Measurements from ENCODE around the gene TMEM238. TPM values are rescaled to one million over a fixed set of nuclear protein-coding genes. Genes with fewer than 3 reads are reported as not detected.
"Not testable (repeated sequence)": the region's sequence is repeated elsewhere in the genome, so short reads cannot be mapped to it uniquely, and the experiment has no call there.

The TMEM238 gene, protein sequence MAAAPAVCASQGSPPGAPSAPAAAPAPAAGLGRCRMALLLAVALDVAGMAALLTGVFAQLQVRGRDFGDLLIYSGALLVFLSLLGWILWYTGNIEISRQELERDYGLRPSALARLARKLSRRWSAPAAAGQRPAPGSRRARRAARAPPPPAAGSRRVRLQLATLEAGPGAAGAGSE
- total RNA-seq: 1 to 10 TPM in 1 of 4 donors, under 1 TPM in 3; 0.47 to 1.2 (median 0.56) TPM
- 0.14 TPM for polyA plus RNA-seq
- long read RNA-seq, donor 1: 0 reads
- long read RNA-seq, donor 2, partial matches to known transcripts: 0 of 2 reads
- long read RNA-seq, donor 2, other reads (novel, unspliced or antisense): 0 of 2 reads
- long read RNA-seq, donor 3: 0 reads
- long read RNA-seq, donor 4: 0 reads

DNA sequence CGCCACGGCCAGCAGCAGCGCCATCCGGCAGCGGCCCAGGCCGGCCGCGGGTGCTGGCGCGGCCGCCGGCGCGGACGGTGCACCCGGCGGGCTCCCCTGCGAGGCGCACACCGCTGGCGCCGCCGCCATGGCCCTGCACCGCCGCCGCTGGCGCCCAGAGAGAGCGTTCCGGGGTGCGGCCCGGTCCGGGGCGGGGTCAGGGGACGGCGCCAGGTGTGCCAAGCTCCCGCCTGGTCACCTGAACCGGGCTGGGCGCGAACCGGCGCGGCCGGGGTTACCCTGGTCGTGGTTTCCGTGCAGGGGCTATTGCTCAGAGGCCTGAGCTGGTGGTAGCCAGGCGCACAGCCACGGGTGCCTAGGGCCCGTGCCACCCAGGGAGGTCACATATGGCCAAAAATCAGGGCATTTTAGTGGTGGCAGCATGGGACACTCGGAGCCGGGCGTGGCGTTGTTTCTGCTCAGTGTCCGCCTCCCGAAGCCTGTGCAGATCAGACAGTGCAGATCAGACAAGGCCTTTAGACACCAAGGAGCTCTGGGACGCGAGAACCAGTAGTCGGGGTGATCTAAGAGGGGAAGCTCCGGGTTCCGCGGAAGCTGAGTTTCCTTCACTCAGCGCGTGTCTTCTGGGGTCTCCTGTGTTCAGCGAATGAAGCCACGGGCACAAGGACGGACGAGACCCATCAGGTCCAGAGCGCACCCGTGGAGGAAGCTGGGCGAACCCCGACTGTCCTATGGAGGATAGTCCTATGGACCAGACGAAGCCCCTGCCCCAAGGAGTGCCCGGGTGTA, at the start of gene TMEM238:
TSS of gene TMEM238 (minus strand) at position 162 of the 789 bp plus-strand sequence. CDS start at position 129, 33 bp downstream.
- Histone ChIP-seq H3K9me3 (ENCODE audit: control insufficient read depth, low read length) (no peaks in the 10 kb centered on the region), H3K27me3 (ENCODE audit: control insufficient read depth, insufficient read depth) (no peaks in the 10 kb centered on the region), H3K4me3 (ENCODE audit: low read length) (peak within 1 kb of the TSS; percentile 56), H3K27ac (ENCODE audit: low read length) (peak within 1 kb of the TSS; percentile 99), H3K4me1 (ENCODE audit: control insufficient read depth, insufficient read depth, low read length) (peaks cover 12% of the 10 kb centered on the region)
- intact Hi-C loops (cut with DNase I): loop anchor here in 1 of 4 donors (5.0 kb wide), 2 partner anchors 42 to 82 kb away; no protein-coding TSS in a partner anchor
- no peak for ATAC-seq
- DNase-seq: peak; percentile 32 to 75 (median 72)
- WGBS: 23% methylated on average over 72 of the region's 72 CpGs

DNA sequence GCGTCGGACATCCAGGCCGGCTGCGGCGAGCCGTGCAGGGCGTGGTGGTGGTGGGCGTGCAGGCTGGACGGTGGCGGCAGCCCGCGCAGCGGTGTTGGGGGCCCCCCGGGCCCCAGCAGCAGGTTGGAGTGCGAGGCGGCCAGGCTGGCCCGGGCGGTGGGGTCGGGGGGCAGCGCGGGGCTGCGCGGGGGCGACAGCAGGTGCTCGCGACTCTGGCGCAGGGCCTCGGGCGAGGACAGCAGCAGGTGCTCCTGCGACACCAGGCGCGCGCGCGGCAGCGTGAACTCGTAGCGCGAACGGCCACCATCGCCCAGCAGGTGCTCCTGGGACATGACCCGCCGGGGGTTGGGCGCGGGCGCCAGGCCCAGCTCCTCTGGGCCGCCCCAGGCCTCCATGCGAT, 49.2 kb upstream of the TMEM238 start:
- DNase-seq: no peak
- Histone ChIP-seq H3K9me3 (ENCODE audit: control insufficient read depth, low read length) (no peaks in the 10 kb centered on the region), H3K4me1 (ENCODE audit: control insufficient read depth, insufficient read depth, low read length) (no peaks in the 10 kb centered on the region), H3K27me3 (ENCODE audit: control insufficient read depth, insufficient read depth) (no peaks in the 10 kb centered on the region), H3K4me3 (ENCODE audit: low read length) (no peak overlapping the region), H3K27ac (ENCODE audit: low read length) (no peak overlapping the region)
- WGBS: 12% methylated on average over 48 of the region's 48 CpGs
- ATAC-seq: no peak
- intact Hi-C loops (cut with DNase I): no loop called here

DNA sequence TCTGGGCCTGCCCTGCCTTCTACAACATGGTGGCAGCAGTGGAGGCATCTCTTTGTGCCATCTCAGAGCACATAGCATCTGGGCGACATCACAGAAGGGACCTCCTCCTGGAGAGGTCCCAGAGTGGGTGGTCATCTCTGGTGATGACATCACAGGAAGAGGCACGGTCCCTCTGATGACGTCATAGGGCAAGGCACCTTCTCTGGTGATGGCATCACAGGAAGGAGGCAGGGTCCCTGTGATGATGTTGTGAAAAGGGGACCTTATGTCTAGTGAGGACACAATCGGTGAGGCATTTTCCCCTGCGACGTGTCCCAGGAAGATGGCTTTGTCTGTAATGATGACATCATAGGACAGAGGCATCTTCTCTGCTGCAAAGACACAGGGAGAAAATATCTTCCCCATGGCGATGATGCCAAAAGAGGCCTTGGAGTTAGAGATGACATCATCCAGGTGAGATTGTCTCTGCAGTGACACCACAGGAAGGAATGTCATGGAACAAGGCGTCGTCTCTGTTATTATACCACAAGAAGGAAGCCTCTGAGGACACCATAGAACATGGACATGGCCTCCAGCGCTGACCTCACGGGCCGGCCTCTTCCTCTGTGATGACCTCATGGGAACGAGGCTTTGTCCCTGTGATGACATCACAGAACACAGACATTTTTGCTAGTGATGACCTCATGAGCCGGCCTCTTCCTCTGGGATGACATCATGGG, 48.3 kb upstream of the TMEM238 start:
- ATAC-seq: no peak
- Histone ChIP-seq H3K4me3 (ENCODE audit: low read length) (no peak overlapping the region), H3K27ac (ENCODE audit: low read length) (no peak overlapping the region), H3K4me1 (ENCODE audit: control insufficient read depth, insufficient read depth, low read length) (no peaks in the 10 kb centered on the region), H3K27me3 (ENCODE audit: control insufficient read depth, insufficient read depth) (no peaks in the 10 kb centered on the region), H3K9me3 (ENCODE audit: control insufficient read depth, low read length) (no peaks in the 10 kb centered on the region)
- intact Hi-C loops (cut with DNase I): no loop called here
- DNase-seq: no peak
- WGBS: 84% methylated on average over 14 of the region's 14 CpGs

DNA sequence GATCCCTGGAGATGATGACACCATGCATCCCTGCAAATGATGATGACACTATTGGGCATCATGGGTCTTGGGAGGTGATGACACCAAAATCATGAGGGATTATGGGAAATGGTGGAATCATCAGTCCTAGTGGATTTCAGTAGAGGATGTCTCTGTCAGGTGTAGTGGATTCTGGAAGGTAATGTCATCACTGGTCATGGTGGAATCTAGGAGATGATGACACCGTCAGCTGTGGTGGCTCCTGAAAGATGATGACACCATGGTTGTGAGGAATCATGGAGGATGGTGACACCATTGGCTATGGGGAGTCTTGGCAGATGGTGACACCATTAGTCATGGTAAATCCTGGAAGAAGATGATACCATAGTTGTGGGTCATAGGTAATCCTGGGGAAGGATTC, 47.1 kb upstream of the TMEM238 start:
- intact Hi-C loops (cut with DNase I): no loop called here
- Histone ChIP-seq H3K4me1 (ENCODE audit: control insufficient read depth, insufficient read depth, low read length) (no peaks in the 10 kb centered on the region), H3K4me3 (ENCODE audit: low read length) (no peak overlapping the region), H3K9me3 (ENCODE audit: control insufficient read depth, low read length) (no peaks in the 10 kb centered on the region), H3K27me3 (ENCODE audit: control insufficient read depth, insufficient read depth) (no peaks in the 10 kb centered on the region), H3K27ac (ENCODE audit: low read length) (no peak overlapping the region)
- DNase-seq (no peak), ATAC-seq (no peak)
- 94% methylated on average over 1 of the region's 1 CpG for WGBS

DNA sequence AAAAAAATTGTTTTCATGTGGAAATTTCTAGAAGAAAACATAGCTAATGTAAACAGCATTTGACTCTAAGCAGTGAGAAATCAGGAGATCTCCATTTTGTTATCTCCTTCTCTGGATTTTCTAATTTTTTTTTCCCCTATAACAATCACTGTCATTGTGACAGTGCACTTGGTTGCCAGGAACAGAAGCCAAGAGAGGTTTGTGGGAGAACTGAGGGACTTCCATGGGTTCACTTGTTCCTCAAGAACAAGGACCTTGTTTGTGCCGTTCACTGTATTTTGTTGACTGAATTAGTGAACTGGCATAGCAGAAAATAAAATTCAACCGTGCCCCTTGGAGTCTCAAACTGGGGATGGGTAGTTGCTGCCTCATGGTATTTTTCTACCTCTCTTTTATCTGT, 42.0 kb upstream of the TMEM238 start:
- H3K4me3 ChIP-seq (ENCODE audit: low read length): no peak overlapping the region
- H3K27me3 ChIP-seq (ENCODE audit: control insufficient read depth, insufficient read depth): no peaks in the 10 kb centered on the region
- DNase-seq (no peak), ATAC-seq (no peak)
- 68% methylated on average over 2 of the region's 2 CpGs for WGBS
- intact Hi-C loops (cut with DNase I): no loop called here
- no peaks in the 10 kb centered on the region for H3K9me3 ChIP-seq (ENCODE audit: control insufficient read depth, low read length)
- no peaks in the 10 kb centered on the region for H3K4me1 ChIP-seq (ENCODE audit: control insufficient read depth, insufficient read depth, low read length)
- no peak overlapping the region for H3K27ac ChIP-seq (ENCODE audit: low read length)

DNA sequence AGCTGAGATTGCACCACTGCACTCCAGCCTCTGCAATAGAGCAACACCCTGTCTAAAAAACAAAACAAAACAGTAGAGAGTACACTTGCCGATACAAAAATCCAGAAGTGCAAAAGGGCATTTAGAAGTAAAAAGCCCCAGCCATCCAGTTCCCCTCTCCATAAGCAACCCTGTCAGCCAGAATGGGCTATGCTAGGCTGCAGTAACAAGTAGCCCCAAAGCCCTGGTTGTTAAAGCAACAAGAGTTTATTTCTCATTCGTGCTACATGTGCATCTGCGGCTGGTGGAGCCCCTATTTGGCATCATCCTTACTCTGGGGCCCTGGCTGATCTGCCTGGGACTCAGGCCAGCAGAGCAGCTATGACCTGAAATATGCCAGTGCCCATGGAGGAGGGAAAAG, 40.4 kb upstream of the TMEM238 start:
- no peak for ATAC-seq
- no peaks in the 10 kb centered on the region for H3K27me3 ChIP-seq (ENCODE audit: control insufficient read depth, insufficient read depth)
- H3K9me3 ChIP-seq (ENCODE audit: control insufficient read depth, low read length): no peaks in the 10 kb centered on the region
- H3K4me3 ChIP-seq (ENCODE audit: low read length): no peak overlapping the region
- no peaks in the 10 kb centered on the region for H3K4me1 ChIP-seq (ENCODE audit: control insufficient read depth, insufficient read depth, low read length)
- WGBS: 73% methylated on average over 3 of the region's 3 CpGs
- intact Hi-C loops (cut with DNase I): no loop called here
- no peak overlapping the region for H3K27ac ChIP-seq (ENCODE audit: low read length)
- no peak for DNase-seq

DNA sequence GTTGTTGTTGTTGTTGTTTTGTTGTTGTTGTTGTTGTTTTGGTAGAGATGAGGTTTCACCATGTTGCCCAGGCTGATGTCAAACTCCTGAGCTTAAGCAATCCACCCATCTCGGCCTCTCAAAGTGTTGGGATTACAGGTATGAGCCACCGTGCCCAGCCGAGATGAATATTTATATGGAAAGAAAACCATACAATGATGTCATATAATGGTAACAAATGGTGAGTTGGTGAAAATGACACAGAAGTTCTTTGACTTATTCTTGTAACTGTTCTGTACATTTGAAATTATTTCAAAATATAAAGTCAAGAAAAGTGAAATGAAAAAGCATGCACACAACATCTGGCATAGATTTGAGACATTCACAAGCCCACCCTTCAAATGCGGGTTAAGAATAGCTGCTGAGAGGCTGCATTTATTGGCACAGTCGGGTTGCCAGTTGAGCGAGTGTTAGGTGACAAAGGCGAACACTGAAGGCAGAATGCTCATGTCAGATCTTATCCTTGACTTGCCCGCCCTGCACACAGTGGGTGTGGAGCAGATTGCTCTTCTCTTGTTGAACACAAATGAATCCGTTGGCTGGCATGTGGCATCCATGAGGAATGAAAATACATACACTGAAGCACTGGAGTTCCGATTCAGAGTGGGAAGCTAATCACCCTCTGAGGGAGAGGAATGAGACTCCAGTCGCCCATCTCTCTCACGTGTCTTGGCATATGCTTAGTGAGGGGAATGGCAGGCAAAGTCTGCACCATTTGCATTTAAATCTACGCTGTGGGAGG, 39.3 kb upstream of the TMEM238 start:
- H3K27ac ChIP-seq (ENCODE audit: low read length): no peak overlapping the region
- no peaks in the 10 kb centered on the region for H3K9me3 ChIP-seq (ENCODE audit: control insufficient read depth, low read length)
- no peak overlapping the region for H3K4me3 ChIP-seq (ENCODE audit: low read length)
- ATAC-seq: no peak
- intact Hi-C loops (cut with DNase I): no loop called here
- H3K27me3 ChIP-seq (ENCODE audit: control insufficient read depth, insufficient read depth): no peaks in the 10 kb centered on the region
- H3K4me1 ChIP-seq (ENCODE audit: control insufficient read depth, insufficient read depth, low read length): no peaks in the 10 kb centered on the region
- DNase-seq: no peak
- WGBS: 57% methylated on average over 13 of the region's 13 CpGs

DNA sequence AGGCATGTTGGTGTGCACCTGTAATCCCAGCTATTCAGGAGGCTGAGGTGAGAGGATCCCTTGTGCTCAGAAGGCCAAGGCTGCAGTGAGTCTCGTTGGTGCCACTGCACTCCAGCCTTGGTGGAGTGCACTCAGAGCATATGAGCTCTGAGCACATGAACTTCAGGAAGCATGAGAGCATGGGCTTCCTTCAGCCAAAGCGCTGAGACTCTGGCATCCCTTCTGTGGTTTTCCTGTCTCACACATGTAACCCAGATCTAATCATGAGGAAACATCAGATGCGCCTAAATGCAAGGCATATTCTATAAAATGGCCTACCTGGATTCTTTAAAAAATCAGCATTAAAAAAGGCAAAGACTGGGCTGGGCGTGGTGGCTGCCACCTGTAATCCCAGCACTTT, 37.2 kb upstream of the TMEM238 start:
- H3K27ac ChIP-seq (ENCODE audit: low read length); H3K9me3 ChIP-seq (ENCODE audit: control insufficient read depth, low read length); DNase-seq; H3K4me3 ChIP-seq (ENCODE audit: low read length); H3K4me1 ChIP-seq (ENCODE audit: control insufficient read depth, insufficient read depth, low read length); ATAC-seq; H3K27me3 ChIP-seq (ENCODE audit: control insufficient read depth, insufficient read depth); intact Hi-C loops (cut with DNase I): not testable (repeated sequence)
- WGBS: 59% methylated on average over 4 of the region's 4 CpGs

DNA sequence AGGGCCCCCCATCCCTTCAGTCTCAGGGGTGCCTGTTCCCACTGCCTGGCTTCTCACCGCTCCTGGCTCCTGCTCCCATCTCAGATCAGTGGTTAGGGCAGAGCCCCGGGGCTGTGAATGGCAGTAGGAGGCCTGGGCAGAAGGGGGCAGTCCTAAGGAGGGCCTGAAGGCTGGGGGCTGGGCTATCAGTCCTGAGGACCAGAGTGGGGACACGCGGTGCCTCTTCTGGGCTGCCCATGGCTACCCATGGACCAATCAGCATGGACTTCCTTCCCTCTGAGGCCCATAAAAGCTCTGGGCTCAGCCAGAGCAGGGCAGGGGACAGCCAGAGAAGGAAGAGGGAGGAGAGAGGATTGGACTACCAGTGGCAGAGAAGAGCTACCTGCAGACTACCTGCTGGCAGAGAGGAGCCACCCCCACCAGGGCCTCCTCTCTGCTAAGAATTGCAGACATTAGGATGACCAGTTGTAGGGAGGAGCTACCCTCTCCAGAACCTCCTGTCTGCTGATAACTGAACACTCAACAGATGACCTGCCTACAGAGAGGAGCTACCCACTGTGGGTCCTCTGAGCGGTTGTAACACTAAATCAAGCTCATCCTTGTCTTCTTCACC, 35.6 kb upstream of the TMEM238 start:
- no peak overlapping the region for H3K4me3 ChIP-seq (ENCODE audit: low read length)
- WGBS: 78% methylated on average over 5 of the region's 5 CpGs
- no peak for DNase-seq
- intact Hi-C loops (cut with DNase I): loop anchor here (2.0 to 10.0 kb wide), 4 partner anchors 275 to 282 kb away; partner anchors contain the start of gene TNNT1 (in 1 of the 4)
- H3K9me3 ChIP-seq (ENCODE audit: control insufficient read depth, low read length): no peaks in the 10 kb centered on the region
- no peaks in the 10 kb centered on the region for H3K27me3 ChIP-seq (ENCODE audit: control insufficient read depth, insufficient read depth)
- no peak for ATAC-seq
- H3K27ac ChIP-seq (ENCODE audit: low read length): no peak overlapping the region
- H3K4me1 ChIP-seq (ENCODE audit: control insufficient read depth, insufficient read depth, low read length): no peaks in the 10 kb centered on the region

DNA sequence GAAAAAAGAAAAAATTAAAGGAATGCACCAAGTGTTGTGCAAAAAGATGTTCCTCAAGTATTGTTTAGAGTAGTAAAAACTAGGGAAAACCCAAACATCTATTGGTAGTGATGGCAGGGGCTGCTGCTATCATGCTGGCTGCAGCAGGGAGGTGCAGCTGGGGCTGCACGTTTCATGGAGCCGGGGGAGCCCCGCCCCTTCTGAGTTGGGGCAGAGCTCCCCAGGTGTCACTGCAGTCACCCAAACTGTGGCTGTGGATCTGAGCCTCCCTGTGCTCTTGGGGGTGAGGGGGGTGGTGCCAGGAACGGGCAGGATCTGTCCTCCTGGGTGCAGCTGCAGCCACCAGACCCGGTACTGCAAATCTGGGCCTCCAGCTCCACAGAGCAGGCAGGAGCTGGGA, 35.0 kb upstream of the TMEM238 start:
- Histone ChIP-seq H3K4me3 (ENCODE audit: low read length) (no peak overlapping the region), H3K27me3 (ENCODE audit: control insufficient read depth, insufficient read depth) (no peaks in the 10 kb centered on the region), H3K27ac (ENCODE audit: low read length) (no peak overlapping the region), H3K4me1 (ENCODE audit: control insufficient read depth, insufficient read depth, low read length) (no peaks in the 10 kb centered on the region), H3K9me3 (ENCODE audit: control insufficient read depth, low read length) (no peaks in the 10 kb centered on the region)
- WGBS: 63% methylated on average over 5 of the region's 5 CpGs
- ATAC-seq: no peak
- DNase-seq: no peak
- intact Hi-C loops (cut with DNase I): loop anchor here (2.0 to 10.0 kb wide), 4 partner anchors 274 to 282 kb away; partner anchors contain the start of gene TNNT1 (in 1 of the 4)

Data from right cardiac atrium (tissue), 5 donors.